ENCODE measurements around the gene MYADML2.
A peak's percentile ranks its signal among the peaks of the same experiment; 100 is the strongest.

MYADML2 gene

DNA sequence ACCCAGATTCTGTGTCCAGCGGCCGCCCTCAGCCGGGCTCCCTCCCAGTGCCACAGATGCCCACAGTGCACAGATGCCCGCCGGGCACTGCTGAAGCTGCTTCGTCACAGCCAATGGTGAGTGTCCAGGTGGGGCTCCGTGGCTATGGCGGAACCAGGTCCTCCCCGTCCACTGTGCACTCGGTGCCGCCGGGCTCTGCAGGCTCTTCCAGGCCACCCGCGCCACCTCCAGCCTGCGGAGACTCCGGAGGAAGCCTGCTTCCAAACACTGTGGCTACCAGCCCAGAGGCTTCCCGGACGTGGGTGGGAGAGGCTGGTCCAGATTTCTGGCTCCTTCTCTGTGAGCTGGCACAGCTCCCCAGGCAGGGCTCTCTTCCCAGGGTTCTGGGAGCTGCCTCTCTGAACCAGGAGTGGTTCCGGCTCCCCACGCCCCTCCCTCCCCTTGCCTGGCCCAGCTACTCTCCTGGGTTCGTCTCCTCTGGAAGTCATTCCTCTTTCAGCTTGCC lies 7.1 kb downstream of the MYADML2 start:
- DNase-seq (ENCODE audit: low read depth in 2 of 2), result no peak

DNA sequence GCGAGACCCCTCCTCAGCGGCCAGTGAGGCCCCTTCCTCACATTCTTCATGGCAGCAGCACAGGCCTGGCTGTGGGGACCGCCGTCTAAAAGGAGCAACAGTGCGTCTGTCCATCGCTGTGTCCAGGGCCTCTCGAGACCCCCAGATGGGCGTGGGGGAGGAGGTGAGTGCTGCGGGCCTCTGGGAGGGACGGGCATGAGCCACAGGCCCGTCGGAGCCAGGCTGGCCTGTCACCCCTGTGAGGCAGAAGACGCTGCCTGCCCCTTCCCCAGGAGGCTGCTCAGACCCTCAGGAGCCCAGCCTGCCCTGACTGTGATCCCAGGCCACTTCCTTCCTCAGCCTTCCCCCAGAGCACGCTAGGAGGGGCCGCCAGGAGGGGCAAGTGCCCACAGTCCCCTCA lies 7.8 kb downstream of the MYADML2 start:
- no peak for DNase-seq (ENCODE audit: low read depth in 2 of 2)

DNA sequence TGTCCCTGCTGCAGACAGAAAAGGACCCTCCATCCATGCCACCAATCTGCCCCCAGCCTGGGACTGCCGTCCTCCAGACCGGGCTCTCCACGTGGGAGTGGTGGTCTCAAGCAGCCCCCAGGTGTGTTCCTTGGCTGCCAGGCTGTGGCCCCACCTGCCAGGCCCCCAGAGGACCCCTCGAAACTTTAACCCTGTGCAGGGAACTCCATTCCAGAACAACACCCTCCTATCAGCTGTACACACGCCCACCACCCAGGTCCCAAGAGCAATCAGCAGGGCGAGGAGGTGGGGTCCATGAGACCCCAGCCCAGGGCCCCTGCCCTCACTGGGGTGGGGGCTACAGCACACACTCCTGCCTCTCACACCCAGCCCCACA lies 11.3 kb downstream of the MYADML2 start:
- DNase-seq (ENCODE audit: low read depth in 2 of 2), result no peak

DNA sequence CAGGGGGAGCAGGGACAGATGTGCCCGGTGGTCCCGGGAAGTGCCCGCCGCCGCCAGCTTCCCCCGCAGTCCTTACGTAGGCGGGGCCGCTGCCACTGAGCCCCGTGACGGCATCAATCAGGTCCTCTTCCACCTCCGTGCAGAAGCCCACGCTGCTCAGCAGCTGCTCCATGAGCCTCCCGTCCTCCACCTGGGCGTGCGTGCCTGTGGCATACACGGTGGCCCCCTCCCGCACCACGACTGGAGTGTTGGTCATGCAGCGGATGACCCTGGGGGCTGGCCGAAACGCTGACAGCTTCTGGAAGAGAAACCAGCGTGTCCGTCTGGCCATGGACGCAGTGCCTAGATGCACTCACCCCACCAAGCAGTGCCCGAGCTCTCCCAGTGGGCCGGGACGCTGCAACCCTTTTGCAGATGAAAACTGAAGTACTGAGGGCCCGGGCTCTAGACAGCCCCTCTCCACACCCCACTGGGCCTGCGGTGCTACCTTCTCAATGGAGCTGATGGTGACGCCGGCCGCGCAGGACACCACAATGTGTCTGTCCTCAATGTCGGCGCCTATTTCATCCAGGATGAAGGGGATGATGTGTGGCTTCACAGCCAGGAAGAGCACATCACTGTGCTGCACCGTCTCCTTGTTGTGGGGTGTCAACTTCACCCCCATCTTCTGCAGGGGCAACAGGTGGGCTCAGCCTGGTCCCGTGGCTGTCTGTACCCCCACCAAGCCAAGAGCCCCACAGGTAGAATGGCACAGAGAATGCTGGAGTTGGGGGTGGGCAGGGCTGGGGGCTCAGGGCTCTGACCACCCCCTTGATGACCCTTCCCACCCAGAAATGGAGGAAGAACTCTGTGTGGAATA lies 12.0 kb downstream of the MYADML2 start:
- no peak for DNase-seq (ENCODE audit: low read depth in 2 of 2)

DNA sequence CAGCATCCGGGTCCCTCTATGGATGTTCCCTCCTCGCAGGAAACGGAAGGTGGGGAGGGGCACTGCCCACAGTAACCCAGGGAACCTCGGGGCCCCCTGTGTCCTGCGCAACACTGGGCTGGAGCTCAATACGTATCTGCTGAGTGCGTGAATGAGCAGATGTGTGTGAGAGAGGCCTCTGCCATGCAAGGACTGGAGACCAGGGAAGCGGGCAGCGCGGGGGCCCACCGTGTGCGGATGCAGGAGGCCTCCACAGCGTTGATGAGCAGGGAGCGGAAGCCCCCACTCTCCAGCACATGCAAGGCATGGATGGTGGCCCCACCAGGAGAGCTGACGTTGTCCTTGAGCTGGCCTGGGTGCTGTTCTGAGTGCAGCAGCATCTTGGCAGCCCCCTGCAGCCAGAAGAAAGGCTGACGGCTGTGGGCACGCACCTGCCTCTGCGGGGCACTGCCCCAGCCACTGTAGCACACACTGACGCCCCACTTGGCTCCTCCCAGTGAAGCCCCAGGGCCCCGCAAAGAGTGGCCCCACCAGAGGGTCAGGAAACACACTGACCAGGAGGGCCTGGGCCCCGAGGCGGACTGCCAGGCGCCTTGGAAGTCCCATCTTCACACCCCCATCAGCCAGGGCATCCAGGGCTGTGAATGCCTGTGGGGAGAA lies 12.8 kb downstream of the MYADML2 start:
- no peak for DNase-seq (ENCODE audit: low read depth in 2 of 2)

DNA sequence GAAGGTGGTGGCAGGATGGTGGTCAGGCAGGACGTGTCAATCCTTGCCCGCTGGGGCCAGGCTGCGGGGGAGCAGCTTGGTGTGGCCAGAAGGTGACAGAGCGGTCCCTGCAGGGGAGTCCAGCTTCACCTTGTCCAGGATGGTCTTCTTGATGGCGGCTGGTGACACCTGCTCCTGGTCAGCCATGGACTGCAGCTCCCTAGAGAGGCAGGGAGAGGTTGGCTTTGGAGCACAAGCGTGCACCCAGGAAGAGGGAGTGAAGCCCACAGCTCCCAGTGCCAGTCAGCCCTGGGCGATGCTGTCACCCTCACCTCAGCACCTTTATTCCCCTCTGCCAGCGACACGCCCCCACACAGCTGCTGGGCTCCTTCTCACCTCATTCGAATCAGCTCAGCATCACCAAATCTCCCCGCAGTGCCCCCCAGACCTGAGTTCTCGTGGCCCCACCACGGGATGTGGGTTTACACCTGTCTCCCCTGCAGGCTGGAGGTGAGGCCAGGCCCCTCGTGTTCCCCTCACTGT lies 13.8 kb downstream of the MYADML2 start:
- DNase-seq (ENCODE audit: low read depth in 2 of 2), result no peak

DNA sequence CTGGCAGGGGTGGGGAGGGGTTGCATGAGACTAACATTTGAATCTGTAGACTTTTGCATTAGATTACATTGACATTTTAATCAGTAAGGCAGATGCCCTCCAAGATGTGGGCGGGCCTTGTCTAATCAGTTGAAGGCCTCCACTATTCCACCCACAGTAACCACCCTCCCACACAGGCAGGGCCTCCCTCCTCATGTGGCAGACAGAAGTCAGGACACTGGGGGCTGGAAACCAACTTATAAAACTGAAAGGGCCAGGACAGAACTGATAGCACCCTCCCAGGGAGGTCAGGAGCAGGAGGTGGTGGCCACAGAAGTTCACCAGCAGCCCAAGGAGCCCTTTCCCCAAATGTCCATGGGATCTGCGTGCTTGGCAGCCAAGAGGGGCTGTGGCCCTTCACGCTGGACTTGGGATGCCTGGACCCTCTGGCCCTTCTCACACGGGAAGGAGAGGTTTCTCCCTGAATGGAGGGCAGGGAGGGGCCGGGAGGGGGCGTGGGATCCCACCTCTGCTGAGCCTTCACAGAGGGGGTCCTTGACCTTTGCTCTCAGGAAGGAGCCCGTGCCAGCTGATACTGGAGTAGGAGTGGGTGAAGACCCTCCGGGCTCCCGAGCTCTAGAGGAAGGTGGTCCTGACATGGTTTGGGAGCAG lies 14.6 kb downstream of the MYADML2 start:
- DNase-seq (ENCODE audit: low read depth in 2 of 2), result no peak

DNA sequence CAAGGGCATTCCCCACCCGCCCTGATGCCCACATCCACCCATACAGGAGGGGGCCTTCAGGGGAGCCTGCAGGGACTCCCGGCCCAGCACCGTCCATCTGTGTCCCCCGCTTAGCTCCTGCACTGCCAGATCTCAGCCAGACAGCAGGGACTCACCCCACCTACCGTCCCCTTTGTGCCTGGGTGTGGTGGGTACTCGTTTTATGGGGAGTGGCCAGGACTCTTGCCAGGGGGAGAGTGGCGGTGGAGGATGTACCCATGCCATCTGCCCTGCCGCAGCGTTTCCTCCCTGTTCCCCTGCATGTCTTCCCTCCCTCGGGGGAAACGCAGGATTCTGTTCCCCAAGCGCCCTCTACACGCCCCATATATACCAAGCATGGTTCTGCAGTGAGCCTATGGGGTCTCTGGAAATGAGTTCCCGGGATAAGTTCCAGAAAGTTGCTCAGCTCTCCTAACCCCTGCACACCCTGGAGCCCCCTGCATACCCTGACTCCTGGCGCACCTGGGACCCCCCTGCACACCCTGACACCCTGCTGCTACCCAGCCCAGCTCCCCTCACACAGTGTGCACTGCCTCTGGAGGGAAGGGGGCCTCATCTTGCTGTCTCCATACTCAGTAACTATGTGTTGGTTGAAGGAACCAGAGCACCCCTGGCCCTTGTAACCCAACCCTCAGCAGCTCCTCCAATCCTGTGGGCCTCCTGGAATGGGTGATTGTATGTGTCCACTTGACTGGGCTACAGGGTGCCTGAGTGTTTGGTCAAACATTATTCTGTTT lies 15.3 kb downstream of the MYADML2 start:
- no peak for DNase-seq (ENCODE audit: low read depth in 2 of 2)

DNA sequence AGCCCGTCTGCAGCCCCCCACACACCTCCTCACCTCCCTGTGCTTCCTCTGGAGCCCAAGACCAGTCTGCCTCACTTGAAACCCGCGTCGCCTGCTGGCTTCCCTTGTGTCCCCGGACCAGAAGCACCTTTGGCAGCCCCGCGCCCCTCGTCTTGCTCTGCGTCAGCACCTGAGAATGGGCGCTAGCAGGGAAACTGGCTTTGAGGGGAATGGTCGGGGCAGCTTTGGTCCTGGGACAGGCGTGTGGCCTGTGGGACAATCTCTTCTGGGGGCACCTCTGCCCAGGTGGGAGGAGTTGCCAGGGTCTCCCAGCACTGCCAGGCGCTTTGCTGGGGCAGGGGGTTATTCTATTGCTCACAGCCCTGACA lies 15.9 kb downstream of the MYADML2 start:
- DNase-seq (ENCODE audit: low read depth in 2 of 2), result no peak

DNA sequence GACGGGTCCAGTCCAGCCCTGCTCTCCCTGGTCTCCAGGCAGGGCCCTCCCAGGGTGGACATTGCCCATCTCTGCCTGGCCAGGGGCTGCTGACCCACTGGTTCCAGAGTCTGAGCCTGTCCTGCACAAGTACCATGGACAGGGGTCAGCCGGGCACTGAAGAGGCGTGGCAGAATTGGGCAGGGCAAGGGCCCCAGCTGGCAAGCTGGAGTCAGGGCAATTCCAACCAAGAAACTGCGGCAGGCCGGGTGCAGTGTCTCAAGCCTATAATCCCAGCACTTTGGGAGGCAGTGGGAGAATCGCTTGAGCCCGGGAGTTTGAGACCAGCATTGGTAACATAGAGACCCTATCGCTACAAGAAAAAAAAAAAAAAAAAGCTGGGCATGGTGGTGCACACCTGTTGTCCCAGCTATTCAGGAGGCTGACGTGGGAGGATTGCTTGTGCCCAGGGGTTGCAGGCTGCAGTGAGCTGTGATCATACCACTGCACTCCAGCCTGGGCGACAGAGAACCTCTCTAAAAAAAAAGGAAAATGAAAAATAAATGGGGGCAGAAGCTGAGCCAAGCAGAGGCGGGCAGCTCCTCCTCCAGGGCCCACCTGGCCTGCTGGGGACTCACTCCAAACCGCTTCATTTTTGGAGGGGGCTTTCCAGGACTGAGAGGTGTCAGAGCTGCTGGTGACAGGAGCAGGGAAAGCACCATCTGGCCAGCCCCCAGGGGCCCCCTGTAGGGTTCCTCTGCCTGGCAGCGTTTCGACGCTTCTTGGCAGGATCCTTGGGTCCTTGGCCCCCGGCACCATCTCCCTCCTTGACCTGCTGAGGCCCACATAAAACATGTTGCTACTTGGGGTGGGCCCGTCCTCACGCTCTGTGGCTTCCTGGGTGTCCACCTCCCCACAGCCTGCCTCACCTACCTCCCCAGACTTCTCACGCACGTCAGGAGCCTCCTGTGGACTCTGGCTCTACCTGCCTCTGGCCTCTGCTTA lies 16.6 kb downstream of the MYADML2 start:
- no peak for DNase-seq (ENCODE audit: low read depth in 2 of 2)

DNA sequence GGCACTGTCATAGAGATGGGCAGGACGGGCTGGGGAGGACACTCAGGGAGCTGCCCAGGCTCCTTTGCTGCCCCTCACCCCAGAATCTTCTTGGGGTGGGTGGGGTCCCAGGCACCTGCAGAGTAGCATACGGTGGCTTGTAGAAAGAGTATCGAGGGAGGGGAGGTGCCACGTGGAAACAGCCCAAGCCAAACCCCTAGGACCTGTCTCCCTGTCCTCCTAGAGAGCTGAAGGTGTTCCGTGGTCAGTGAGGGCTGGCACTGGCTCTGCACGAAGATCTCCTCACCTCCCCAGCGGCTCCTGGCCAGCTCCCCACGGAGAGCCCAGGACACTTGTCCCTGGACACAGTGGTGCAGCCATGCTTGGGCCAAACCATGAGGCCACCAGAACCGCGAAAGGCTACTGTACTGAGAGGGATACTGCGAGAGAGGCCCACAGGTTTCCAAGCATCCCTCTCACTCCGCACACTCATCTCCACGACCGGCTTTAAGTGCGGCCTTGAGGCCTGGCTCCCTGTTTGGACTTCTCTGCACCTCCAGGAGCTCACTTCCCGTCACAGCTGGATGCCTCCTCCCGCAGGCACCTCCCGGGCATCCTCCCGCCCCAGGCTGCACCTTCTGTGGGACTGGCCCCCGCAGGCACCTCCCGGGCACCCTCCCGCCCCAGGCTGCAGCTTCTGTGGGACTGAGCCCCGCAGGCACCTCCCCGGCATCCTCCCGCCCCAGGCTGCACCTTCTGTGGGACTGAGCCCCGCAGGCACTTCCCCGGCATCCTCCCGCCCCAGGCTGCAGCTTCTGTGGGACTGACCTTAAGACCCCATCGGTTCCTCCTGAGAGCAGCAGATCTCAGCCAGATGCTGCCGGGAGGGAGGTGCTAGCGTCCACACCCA lies 17.5 kb downstream of the MYADML2 start:
- DNase-seq (ENCODE audit: low read depth in 2 of 2), result no peak

DNA sequence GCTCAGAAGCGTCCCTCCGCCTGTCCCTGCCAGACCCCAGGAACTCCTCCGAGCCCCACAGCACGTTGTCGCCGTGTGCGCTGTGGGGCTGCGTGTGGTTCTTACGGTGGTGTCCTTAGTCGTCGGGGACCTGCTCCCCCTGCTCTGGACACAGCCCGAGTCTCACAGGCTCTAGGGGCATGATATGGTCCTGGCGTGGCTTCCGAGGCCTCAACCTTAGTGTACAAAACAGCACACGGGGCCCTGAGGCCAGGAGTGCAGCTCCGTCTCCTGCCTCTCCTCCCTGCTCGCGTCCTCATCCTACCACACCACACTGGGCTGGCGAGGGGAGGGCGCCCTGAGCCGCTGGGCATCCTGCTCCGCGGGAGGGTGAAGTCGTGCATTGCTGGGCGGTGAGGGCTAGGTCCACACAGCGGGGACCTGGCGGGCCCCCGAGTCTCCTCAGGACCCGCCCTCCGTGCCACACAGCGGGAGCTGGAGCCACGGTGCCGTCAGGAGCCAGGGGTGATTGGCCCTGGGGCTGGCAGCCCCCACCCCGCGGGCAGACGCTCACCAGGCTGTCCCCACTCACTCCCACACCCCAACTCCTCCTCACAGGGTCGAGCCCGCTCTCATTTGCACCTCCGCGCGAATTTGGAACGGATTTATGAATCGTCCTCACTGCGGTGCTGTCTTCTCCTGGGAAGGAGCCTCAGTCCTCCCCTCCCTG lies 18.3 kb downstream of the MYADML2 start:
- DNase-seq (ENCODE audit: low read depth in 2 of 2), result no peak

DNA sequence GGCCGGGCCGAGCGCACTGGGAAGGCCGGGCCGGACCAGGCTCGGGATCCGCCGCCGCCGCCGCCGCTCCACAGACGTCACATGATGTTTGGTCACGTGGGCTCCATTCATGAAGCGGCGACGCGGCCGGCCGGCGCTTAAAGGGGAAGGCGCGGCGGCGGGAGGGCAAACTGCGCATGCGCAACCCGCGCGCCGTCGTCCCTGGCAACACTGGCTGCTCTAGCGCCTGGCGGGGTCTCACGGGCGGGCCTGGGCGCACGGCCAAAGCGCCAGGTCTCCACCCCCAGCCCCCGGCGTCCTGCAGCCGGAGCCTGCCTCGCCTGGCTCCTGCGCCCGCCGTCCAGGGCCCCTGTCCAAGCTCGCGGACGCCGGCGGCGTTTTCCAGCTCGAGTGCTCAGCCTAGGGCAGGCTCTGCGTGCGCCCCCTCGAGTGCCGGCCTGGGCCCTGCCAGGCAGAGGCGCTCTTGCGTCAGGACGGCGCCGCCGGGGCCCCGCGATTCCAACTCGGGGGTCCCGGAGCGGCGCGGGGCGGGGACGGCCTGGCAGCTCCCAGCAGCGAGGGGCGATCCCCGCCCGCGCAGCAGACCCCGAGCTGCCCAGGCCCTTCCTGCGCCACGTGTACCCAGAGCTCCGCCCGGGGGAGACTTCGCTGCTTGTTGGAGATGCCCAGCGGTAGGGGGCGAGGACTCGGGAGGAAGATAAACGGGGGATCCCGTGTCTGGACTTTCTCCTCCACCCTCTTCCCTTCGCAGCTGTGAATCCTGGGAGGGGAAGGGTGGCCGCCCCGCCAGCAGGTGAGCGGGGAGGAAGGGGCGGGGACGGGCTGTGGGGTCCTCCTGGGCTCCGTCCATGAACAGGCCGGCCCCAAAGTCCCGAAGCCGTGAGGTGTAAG lies 19.1 kb downstream of the MYADML2 start, which contains the start of gene MAFG:
Gene MAFG, minus strand, starts transcription at position 83 of the 891 bp plus-strand sequence. CDS start 4,550 bp downstream, outside the sequence.
- DNase-seq (ENCODE audit: low read depth in 2 of 2), result peak; percentile 73 to 75

DNA sequence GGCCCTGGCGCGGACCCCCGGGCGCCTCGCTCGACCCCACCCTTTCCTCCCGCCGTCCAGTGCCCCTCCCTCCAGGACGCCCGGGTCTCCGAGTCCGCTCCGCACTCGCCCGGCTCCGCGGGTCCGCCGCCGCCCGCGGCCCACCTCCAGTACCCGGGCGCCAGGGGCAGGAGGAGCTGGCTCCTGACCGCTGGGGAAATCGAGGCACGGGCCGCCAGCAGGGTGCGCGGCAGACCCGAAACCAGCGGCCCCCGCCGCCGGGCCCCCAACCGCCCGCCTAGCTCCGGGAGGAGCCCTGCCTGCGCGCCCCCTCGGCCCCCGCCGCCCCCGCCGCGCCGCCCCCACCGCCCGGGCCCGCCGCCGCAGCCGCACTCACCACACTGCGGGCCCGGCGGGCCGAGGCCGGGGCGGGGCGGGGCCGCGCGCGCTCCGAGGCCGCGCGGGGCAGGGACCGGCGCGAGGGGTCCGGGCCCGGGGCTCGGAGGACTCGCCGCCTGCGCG lies 19.8 kb downstream of the MYADML2 start:
- no peak for DNase-seq (ENCODE audit: low read depth in 2 of 2)

DNA sequence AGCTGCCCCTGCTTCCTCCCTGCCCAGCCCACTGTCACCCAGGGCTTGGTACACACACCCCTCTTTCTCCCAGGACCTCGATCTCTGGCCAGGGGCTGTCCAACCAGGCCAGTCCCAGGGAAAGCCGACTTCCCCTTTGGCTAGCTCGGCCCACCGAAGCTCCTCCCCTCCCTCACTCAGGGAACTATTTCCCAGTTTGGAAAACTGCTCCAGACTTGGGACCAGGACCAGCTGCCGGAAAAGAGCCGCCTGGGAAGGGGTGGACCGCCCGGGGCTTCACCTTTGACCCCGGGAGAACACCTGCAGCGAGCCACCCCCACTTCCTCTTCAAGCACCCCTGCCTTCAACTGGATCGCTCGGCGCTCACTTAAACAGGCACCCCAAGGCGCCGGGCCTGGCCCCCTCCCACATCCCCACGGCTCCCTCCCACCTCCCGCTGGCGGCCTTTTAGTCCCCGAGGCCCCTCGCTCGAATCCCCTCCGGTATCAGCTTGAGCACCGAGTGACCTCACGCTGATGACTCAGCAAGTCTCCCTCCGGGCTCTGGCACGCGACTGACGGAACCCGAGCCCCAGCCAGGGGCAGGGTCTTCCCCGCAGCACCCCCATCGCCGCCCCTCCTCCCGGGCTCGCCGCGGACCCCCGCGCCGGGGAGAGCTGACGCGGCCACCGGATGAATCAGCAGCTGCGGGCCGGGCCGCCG lies 20.4 kb downstream of the MYADML2 start:
- DNase-seq (ENCODE audit: low read depth in 2 of 2), result no peak

DNA sequence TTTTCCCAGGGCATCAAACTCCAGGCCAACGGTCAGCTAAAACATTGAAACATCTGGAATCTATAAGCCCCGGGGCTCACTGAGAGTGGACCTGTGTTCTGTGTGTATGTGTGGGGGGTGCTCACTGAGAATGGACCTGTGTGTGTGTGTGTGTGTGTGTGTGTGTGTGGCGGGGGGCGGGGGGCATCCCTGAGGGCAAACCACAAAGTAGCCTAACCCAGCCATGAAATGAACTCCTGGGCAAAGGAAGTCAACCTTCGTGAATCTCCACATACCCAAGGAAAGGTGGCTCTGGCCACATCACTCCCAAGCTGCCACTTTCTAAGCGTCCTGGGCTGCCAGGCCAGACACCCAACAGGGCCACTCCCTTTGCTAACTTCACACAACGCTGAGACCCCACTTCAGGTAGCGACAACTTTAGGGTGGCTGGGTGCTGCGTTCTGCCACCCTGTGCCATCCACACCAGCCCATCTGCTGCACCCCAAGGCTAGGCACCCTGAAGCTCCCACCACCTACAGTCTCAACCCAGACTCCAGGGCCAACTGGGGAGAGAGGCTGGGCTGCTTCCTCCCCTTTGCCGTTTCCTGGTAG lies 21.1 kb downstream of the MYADML2 start:
- no peak for DNase-seq (ENCODE audit: low read depth in 2 of 2)
